ENCODE measurements around the gene NPHS1. TPM values are rescaled to one million over a fixed set of nuclear protein-coding genes. Genes with fewer than 3 reads are reported as not detected.

NPHS1 gene
- total RNA-seq, 3 donors from 2014 or later (not counting 1 experiment from before 2014, with no cell fraction given), result 0.93 TPM; not detected in 2

- 80% methylated on average over 20 of the region's 20 CpGs for WGBS (ENCODE audit: insufficient coverage)
- H3K4me1 ChIP-seq (ENCODE audit: control insufficient read depth, insufficient read depth, low read length), result no peaks in the 10 kb centered on the region
- TF ChIP-seq, protein P1, sequence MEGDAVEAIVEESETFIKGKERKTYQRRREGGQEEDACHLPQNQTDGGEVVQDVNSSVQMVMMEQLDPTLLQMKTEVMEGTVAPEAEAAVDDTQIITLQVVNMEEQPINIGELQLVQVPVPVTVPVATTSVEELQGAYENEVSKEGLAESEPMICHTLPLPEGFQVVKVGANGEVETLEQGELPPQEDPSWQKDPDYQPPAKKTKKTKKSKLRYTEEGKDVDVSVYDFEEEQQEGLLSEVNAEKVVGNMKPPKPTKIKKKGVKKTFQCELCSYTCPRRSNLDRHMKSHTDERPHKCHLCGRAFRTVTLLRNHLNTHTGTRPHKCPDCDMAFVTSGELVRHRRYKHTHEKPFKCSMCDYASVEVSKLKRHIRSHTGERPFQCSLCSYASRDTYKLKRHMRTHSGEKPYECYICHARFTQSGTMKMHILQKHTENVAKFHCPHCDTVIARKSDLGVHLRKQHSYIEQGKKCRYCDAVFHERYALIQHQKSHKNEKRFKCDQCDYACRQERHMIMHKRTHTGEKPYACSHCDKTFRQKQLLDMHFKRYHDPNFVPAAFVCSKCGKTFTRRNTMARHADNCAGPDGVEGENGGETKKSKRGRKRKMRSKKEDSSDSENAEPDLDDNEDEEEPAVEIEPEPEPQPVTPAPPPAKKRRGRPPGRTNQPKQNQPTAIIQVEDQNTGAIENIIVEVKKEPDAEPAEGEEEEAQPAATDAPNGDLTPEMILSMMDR (IDR thresholded peaks at IDR 0.05), result no peak
- H3K9me3 ChIP-seq (ENCODE audit: control insufficient read depth, insufficient read depth, low read length), result no peaks in the 10 kb centered on the region
- H3K36me3 ChIP-seq (ENCODE audit: control insufficient read depth, insufficient read depth, low read length), result no peaks in the 10 kb centered on the region
- no peak overlapping the region for H3K27ac ChIP-seq (ENCODE audit: low read length)
- DNase-seq (peak in 1 of 2 donors; percentile 34), ATAC-seq (no peak)
- Mint-ChIP-seq H3K4me1 (no peaks in the 10 kb centered on the region), H3K4me3 (no peak overlapping the region), H3K36me3 (no peaks in the 10 kb centered on the region), H3K27me3 (ENCODE audit: low read depth in 2 of 2) (peaks cover 0 to 10% of the 10 kb centered on the region in 2 donors), H3K9me3 (no peaks in the 10 kb centered on the region), H3K27ac (no peak overlapping the region)
- H3K27me3 ChIP-seq (ENCODE audit: control insufficient read depth, insufficient read depth, low read length), result no peaks in the 10 kb centered on the region
- no peak overlapping the region for H3K4me3 ChIP-seq (ENCODE audit: low read length)
- intact Hi-C loops (cut with micrococcal nuclease), result no loop called here
Observed at GRCh38 chr19:35790981-35791813, 61.1 kb downstream of the NPHS1 start.

GRCh38 chr19:35789978-35790944, 62.0 kb downstream of the NPHS1 start:
- 91% methylated on average over 19 of the region's 19 CpGs for WGBS (ENCODE audit: insufficient coverage)
- H3K4me3 Mint-ChIP-seq, result no peak overlapping the region
- Histone ChIP-seq H3K27me3 (ENCODE audit: control insufficient read depth, insufficient read depth, low read length) (no peaks in the 10 kb centered on the region), H3K27ac (ENCODE audit: low read length) (no peak overlapping the region), H3K9me3 (ENCODE audit: control insufficient read depth, insufficient read depth, low read length) (no peaks in the 10 kb centered on the region), H3K4me1 (ENCODE audit: control insufficient read depth, insufficient read depth, low read length) (no peaks in the 10 kb centered on the region), H3K4me3 (ENCODE audit: low read length) (no peak overlapping the region), H3K36me3 (ENCODE audit: control insufficient read depth, insufficient read depth, low read length) (no peaks in the 10 kb centered on the region)
- no peak overlapping the region for H3K27ac Mint-ChIP-seq
- DNase-seq (no peak), ATAC-seq (no peak)
- peaks cover 0 to 7% of the 10 kb centered on the region in 2 donors for H3K27me3 Mint-ChIP-seq (ENCODE audit: low read depth in 2 of 2)
- intact Hi-C loops (cut with micrococcal nuclease), result no loop called here
- no peaks in the 10 kb centered on the region for H3K9me3 Mint-ChIP-seq
- no peaks in the 10 kb centered on the region for H3K4me1 Mint-ChIP-seq
- TF ChIP-seq, protein P1 (IDR thresholded peaks at IDR 0.05), result no peak
- no peaks in the 10 kb centered on the region for H3K36me3 Mint-ChIP-seq

DNA sequence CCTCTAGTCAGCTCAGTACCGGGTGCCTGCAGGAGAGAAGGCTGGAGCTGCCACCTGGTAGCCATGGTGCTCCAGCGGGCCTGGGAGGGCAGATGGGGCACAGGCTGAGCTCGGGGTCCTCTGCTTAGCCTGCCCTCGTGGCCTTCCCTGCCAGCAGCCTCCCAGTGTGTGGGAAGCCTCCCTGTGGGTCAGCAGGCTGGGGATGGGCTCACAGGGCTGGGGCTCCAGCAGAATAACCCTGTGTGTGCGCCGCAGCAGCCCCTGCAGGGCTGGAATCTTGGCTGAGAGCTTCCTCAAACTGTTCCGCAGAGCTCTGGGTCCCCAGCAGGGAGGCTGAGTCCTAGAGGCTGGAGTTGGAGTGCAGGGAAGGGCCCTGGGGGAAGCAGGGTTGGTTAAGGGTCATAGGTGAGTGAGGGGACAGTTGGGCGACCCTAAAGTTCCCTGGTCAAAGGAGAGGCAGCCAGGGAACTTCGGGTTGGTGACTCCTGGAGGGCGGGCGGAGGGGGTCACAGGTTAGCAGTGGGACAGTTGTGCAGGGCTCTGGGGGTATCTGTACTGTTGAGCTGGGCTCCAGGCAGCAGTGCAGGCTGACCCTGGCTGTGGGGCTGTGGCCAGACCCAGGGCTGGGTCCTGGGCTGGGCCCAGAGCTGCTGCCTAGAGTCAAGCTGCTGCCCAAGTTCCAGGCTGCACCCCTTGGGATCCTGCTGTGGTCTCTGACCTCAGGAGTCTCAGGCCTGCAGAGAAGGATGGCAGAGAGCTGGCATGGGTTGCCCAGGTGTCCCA, 62.9 kb downstream of the NPHS1 start:
- Mint-ChIP-seq H3K4me3 (no peak overlapping the region), H3K27ac (no peak overlapping the region), H3K4me1 (no peaks in the 10 kb centered on the region), H3K9me3 (no peaks in the 10 kb centered on the region), H3K27me3 (ENCODE audit: low read depth in 2 of 2) (peaks cover 0 to 7% of the 10 kb centered on the region in 2 donors), H3K36me3 (no peaks in the 10 kb centered on the region)
- WGBS (ENCODE audit: insufficient coverage), result 91% methylated on average over 11 of the region's 11 CpGs
- ATAC-seq, result no peak
- Histone ChIP-seq H3K4me3 (ENCODE audit: low read length) (no peak overlapping the region), H3K9me3 (ENCODE audit: control insufficient read depth, insufficient read depth, low read length) (no peaks in the 10 kb centered on the region), H3K27ac (ENCODE audit: low read length) (no peak overlapping the region), H3K27me3 (ENCODE audit: control insufficient read depth, insufficient read depth, low read length) (no peaks in the 10 kb centered on the region), H3K36me3 (ENCODE audit: control insufficient read depth, insufficient read depth, low read length) (no peaks in the 10 kb centered on the region), H3K4me1 (ENCODE audit: control insufficient read depth, insufficient read depth, low read length) (no peaks in the 10 kb centered on the region)
- DNase-seq, result no peak
- intact Hi-C loops (cut with micrococcal nuclease), result no loop called here
- TF ChIP-seq, protein P1 (IDR thresholded peaks at IDR 0.05), result no peak
